ENCODE results near the gene FBXW4. TPM values are rescaled to one million over a fixed set of nuclear protein-coding genes. Genes with fewer than 3 reads are reported as not detected.

The FBXW4 gene
- total RNA-seq, 1 donor from 2014 or later = 33.4 TPM

GRCh38 chr10:101615525-101616116 lies 79.3 kb downstream of the FBXW4 start:
- peak overlapping the region; percentile 86 for H3K27ac Mint-ChIP-seq (ENCODE audit: unreplicated experiment)
- H3K4me1 Mint-ChIP-seq = peaks cover 22% of the 10 kb centered on the region
- peaks cover 12% of the 10 kb centered on the region for H3K27me3 Mint-ChIP-seq (ENCODE audit: low read depth)
- H3K9me3 Mint-ChIP-seq = no peaks in the 10 kb centered on the region
- no peak for DNase-seq (ENCODE audit: low read depth, low spot score)
- H3K36me3 Mint-ChIP-seq (ENCODE audit: low read depth) = no peaks in the 10 kb centered on the region
- no peak for TF ChIP-seq CTCF (conservative IDR thresholded peaks at IDR 0.05)
- no peak overlapping the region for H3K4me3 Mint-ChIP-seq

- Mint-ChIP-seq H3K4me3 (no peak overlapping the region), H3K27me3 (ENCODE audit: low read depth) (peaks cover 10% of the 10 kb centered on the region), H3K27ac (ENCODE audit: unreplicated experiment) (no peak overlapping the region), H3K9me3 (no peaks in the 10 kb centered on the region), H3K4me1 (peaks cover 22% of the 10 kb centered on the region), H3K36me3 (ENCODE audit: low read depth) (no peaks in the 10 kb centered on the region)
- DNase-seq (ENCODE audit: low read depth, low spot score) = no peak
- no peak for TF ChIP-seq CTCF (conservative IDR thresholded peaks at IDR 0.05)
These were observed 80.1 kb downstream of the FBXW4 start for GRCh38 chr10:101614663-101615524.

DNA sequence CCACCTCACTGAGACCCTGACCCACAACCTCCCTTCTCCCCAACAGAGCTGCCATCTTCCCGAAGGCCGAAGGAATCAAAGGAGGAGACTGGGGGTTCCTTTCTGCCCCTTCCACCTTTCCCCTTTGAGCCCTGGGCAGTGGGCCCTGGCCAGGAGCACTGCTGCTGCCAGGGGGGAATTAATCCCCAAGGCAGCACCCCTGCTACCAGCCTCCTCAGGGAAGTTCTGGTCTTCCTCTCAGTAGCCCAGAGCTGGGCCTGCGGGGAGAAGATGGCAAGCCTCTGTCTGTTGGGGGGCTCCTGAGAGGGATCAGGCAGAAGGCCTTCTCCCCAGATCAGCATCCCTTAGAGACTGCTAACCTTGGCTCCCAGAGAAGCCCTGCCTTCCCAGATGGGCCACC lies 81.3 kb downstream of the FBXW4 start:
- no peak for TF ChIP-seq CTCF (conservative IDR thresholded peaks at IDR 0.05)

GRCh38 chr10:101612872-101613271 lies 82.1 kb downstream of the FBXW4 start:
- H3K27ac Mint-ChIP-seq (ENCODE audit: unreplicated experiment) = no peak overlapping the region
- no peak for DNase-seq (ENCODE audit: low read depth, low spot score)
- peaks cover 22% of the 10 kb centered on the region for H3K4me1 Mint-ChIP-seq

More for the DNA sequence above, 81.3 kb downstream of the FBXW4 start:
- no peak overlapping the region for H3K4me3 Mint-ChIP-seq
- no peak overlapping the region for H3K27ac Mint-ChIP-seq (ENCODE audit: unreplicated experiment)
- no peaks in the 10 kb centered on the region for H3K9me3 Mint-ChIP-seq
- peaks cover 9% of the 10 kb centered on the region for H3K27me3 Mint-ChIP-seq (ENCODE audit: low read depth)
- DNase-seq (ENCODE audit: low read depth, low spot score) = no peak
- H3K36me3 Mint-ChIP-seq (ENCODE audit: low read depth) = no peaks in the 10 kb centered on the region
- H3K4me1 Mint-ChIP-seq = peaks cover 22% of the 10 kb centered on the region

DNA sequence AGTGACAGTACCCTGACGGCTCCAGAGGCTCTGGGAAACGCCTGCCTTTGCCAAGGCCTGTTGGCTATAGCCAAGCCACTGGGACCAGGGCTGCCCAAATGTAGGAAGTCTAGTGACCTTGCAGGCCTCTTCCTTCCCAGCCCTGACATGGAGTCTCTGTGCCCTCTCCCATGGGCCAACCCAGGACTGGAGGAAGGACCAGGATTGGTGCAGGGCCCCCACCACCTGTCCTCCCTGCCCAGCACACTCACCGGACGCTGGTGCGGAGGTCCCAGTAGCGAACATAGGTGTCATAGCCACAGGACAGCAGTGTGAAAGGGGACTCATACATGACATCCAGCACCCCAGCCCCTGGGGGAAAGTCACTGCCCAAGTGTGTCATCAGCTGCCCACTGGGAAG lies 82.9 kb downstream of the FBXW4 start:
- Mint-ChIP-seq H3K36me3 (ENCODE audit: low read depth) (no peaks in the 10 kb centered on the region), H3K27me3 (ENCODE audit: low read depth) (peaks cover 3% of the 10 kb centered on the region), H3K4me1 (peaks cover 17% of the 10 kb centered on the region), H3K27ac (ENCODE audit: unreplicated experiment) (no peak overlapping the region), H3K4me3 (no peak overlapping the region), H3K9me3 (no peaks in the 10 kb centered on the region)
- no peak for DNase-seq (ENCODE audit: low read depth, low spot score)
- TF ChIP-seq CTCF (conservative IDR thresholded peaks at IDR 0.05) = no peak

More at GRCh38 chr10:101612872-101613271, 82.1 kb downstream of the FBXW4 start:
- no peak overlapping the region for H3K4me3 Mint-ChIP-seq
- no peaks in the 10 kb centered on the region for H3K9me3 Mint-ChIP-seq
- TF ChIP-seq CTCF (conservative IDR thresholded peaks at IDR 0.05) = no peak
- H3K36me3 Mint-ChIP-seq (ENCODE audit: low read depth) = no peaks in the 10 kb centered on the region
- H3K27me3 Mint-ChIP-seq (ENCODE audit: low read depth) = peaks cover 9% of the 10 kb centered on the region
